Spleen (tissue), 11 donors: ENCODE measurements around the gene CUL1. TPM values are rescaled to one million over a fixed set of nuclear protein-coding genes. Genes with fewer than 3 reads are reported as not detected.

Experiments used
- DNase-seq: peaks from one replicate; pipeline ENCODE4 v3.0.0-alpha.2; 2020
- H3K27ac ChIP-seq, 8 donors: fragments of 200-600 bp; sonication (generic) in 7 of 8; 1 replicate in 4 of 8; 2 replicates in 4 of 8; pipeline versions ENCODE4 v1.5.0 to v1.8.0; 2016 to 2021; ENCODE audit warnings: inconsistent platforms in 4 of 8, mild to moderate bottlenecking in 4 of 8, moderate library complexity in 1 of 8
- H3K27me3 ChIP-seq, 7 donors: fragments of 200-600 bp; sonication (generic) in 6 of 7; replicated peaks in 1 of 7; 1 replicate in 4 of 7; 2 replicates in 3 of 7; pipeline versions ENCODE4 v1.5.0 to v1.8.0; 2016 to 2021; ENCODE audit warnings: inconsistent platforms in 3 of 7, mild to moderate bottlenecking in 1 of 7
- H3K36me3 ChIP-seq, 6 donors: fragments of 200-600 bp; sonication (generic) in 5 of 6; 1 replicate in 4 of 6; 2 replicates in 2 of 6; pipeline versions ENCODE4 v1.5.0 to v1.8.0; 2016 to 2021; ENCODE audit warnings: inconsistent platforms in 2 of 6
- H3K4me1 ChIP-seq, 6 donors: fragments of 200-600 bp; sonication (generic) in 5 of 6; 1 replicate in 3 of 6; 2 replicates in 3 of 6; pipeline versions ENCODE4 v1.5.0 to v1.8.0; 2016 to 2021; ENCODE audit warnings: inconsistent platforms in 3 of 6
- H3K4me3 ChIP-seq, 8 donors: fragments of 200-600 bp; sonication (generic) in 7 of 8; 1 replicate in 4 of 8; 2 replicates in 4 of 8; pipeline versions ENCODE4 v1.5.0 to v1.8.0; 2016 to 2021; ENCODE audit warnings: inconsistent platforms in 4 of 8, mild to moderate bottlenecking in 4 of 8, moderate library complexity in 2 of 8
- H3K9me3 ChIP-seq, 8 donors: fragments of 200-600 bp; sonication (generic) in 7 of 8; 1 replicate in 4 of 8; 2 replicates in 4 of 8; pipeline versions ENCODE4 v1.5.0 to v1.8.0; 2016 to 2021; ENCODE audit warnings: inconsistent platforms in 4 of 8
- POLR2A ChIP-seq, 3 donors: fragments of 450-650 bp; IDR thresholded peaks; one replicate each; pipeline ENCODE4 v1.5.1; 2017; ENCODE audit warnings: antibody characterized with exemption in 3 of 3, mild to moderate bottlenecking in 1 of 3
- POLR2AphosphoS5 ChIP-seq, 3 donors: sonication (generic); formaldehyde crosslinking; IDR thresholded peaks; one replicate each; pipeline ENCODE4 v1.5.1; 2017; ENCODE audit warnings: antibody characterized with exemption in 3 of 3
- WGBS, 5 donors: extraction: QIAGEN DNeasy Blood & Tissue Kit in 3 of 5; methylation state at CpG; one replicate each; pipeline versions ENCODE4 v1.1.5 to v1.1.7; 2013 to 2018; 5-methylcytosine and 5-hydroxymethylcytosine counted together
- intact Hi-C: fragments of 100-400 bp; cut with DNase I; formaldehyde crosslinking; loops from one replicate; pipeline ENCODE4 v1.15.0; 2023; ENCODE audit warnings: low total_unique reads
- polyA plus RNA-seq, 3 donors: library from polyadenylated mRNA; stranded (reverse); fragments of 200-250 nt; gene quantifications; one replicate each; pipeline ENCODE4 v1.2.1, GENCODE V29; 2013
- total RNA-seq, 7 donors: library from RNA; depleted of rRNA in 3 of 7; stranded (reverse); fragments of >200 nt in 3 of 7; fragmentation: NEBNext Ultra II Directional in 4 of 7; extraction: Animal tissue kit (Norgen Biotek cat#: 25700) in 4 of 7; gene quantifications; one replicate each; pipeline versions ENCODE4 v1.1.0 to v1.2.1, GENCODE V29; 2016 to 2021
- TF ChIP-seq, protein P1 (sequence below), 11 experiments: fragments of 200-600 bp in 7 of 11; fragments of 450-650 bp in 4 of 11; sonication (generic) in 4 of 11; IDR thresholded peaks in 8 of 11; conservative IDR thresholded peaks in 3 of 11; 1 replicate in 7 of 11; 2 replicates in 4 of 11; pipeline versions ENCODE4 v1.4.0 to v1.8.0; 2016 to 2021; ENCODE audit warnings: antibody characterized with exemption in 11 of 11, inconsistent platforms in 4 of 11, mild to moderate bottlenecking in 1 of 11
- donor health status: healthy with polysubstance abuse.
- donor health status: DM: no; HTN: no; CAD: no; lungs with moderate emphysema.
- donor health status: DM: no; HTN: no; CAD: no.
- donor health status: Bipolar disorder and iron deficiency.
- donor health status: healthy.
- donor health status: DM: no; HTN: no; CAD: no.
- donor health status: DM: yes; HTN: yes; CAD: no.

CUL1 gene
- total and polyA plus RNA-seq, 10 donors = 19.8 to 54.6 (median 42.7) TPM

DNA sequence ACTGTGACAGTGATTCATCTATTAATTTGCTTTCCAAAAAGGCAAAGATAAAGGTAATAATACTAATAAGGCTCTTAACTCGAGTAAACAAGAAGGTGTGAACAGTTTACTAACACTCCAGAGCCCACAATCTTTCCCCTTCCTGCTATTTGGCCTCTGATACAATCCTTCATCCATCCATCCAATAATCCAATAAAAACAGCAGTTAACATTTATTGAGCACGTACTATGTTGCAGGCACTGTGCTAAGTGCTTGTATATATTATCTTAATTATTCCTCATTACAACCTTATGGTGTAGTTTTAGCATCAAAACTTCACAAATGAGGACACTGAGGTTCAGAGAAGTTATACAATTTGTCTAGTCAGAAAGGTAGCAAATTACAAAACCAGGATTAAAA, 135.9 kb downstream of the CUL1 start:
- Histone ChIP-seq H3K27ac (no peak overlapping the region), H3K36me3 (peaks cover 0 to under 1% (median 0%) of the 10 kb centered on the region in 6 donors), H3K27me3 (no peaks in the 10 kb centered on the region), H3K4me1 (peaks cover 0 to 7% (median 3%) of the 10 kb centered on the region in 6 donors), H3K9me3 (no peaks in the 10 kb centered on the region), H3K4me3 (no peak overlapping the region)
- WGBS, 5 donors = 90 to 98% (median 93%) methylated on average over 2 of the region's 2 CpGs
- no peak for DNase-seq
- TF ChIP-seq, protein P1, sequence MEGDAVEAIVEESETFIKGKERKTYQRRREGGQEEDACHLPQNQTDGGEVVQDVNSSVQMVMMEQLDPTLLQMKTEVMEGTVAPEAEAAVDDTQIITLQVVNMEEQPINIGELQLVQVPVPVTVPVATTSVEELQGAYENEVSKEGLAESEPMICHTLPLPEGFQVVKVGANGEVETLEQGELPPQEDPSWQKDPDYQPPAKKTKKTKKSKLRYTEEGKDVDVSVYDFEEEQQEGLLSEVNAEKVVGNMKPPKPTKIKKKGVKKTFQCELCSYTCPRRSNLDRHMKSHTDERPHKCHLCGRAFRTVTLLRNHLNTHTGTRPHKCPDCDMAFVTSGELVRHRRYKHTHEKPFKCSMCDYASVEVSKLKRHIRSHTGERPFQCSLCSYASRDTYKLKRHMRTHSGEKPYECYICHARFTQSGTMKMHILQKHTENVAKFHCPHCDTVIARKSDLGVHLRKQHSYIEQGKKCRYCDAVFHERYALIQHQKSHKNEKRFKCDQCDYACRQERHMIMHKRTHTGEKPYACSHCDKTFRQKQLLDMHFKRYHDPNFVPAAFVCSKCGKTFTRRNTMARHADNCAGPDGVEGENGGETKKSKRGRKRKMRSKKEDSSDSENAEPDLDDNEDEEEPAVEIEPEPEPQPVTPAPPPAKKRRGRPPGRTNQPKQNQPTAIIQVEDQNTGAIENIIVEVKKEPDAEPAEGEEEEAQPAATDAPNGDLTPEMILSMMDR (IDR thresholded peaks at IDR 0.05 in 8 of 11, conservative IDR thresholded peaks at IDR 0.05 in 3 of 11) = no peak
- no peak for TF ChIP-seq POLR2A (IDR thresholded peaks at IDR 0.05)
- intact Hi-C loops = no loop called here

DNA sequence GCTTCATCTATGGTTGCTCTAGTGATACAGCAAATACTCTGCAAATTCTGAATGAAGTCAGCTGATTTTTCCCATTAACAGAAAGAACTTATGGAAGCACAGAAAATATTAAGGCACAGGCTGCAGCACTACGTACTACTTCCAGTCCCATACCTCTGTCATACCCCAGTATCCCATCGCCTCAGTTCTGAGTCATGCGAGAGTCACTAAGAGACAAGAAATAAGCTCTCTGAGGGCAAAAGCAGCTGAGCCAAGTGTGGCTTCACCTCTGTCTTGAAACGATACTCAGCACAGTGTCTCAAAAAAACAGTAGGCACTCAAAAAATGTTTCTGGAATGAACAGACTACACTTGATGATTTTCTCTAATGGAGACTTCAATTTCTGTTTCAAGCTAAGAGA, 137.2 kb downstream of the CUL1 start:
- WGBS, 5 donors = 93 to 99% (median 97%) methylated on average over 4 of the region's 4 CpGs
- TF ChIP-seq POLR2A (IDR thresholded peaks at IDR 0.05) (no peak), POLR2AphosphoS5 (IDR thresholded peaks at IDR 0.05) (no peak)
- TF ChIP-seq, protein P1 (IDR thresholded peaks at IDR 0.05 in 8 of 11, conservative IDR thresholded peaks at IDR 0.05 in 3 of 11) = no peak
- no peak for DNase-seq
- Histone ChIP-seq H3K36me3 (no peaks in the 10 kb centered on the region), H3K4me1 (peaks cover 0 to 18% (median 7%) of the 10 kb centered on the region in 6 donors), H3K4me3 (no peak overlapping the region), H3K9me3 (no peaks in the 10 kb centered on the region), H3K27me3 (no peaks in the 10 kb centered on the region), H3K27ac (no peak overlapping the region)
- intact Hi-C loops = no loop called here

DNA sequence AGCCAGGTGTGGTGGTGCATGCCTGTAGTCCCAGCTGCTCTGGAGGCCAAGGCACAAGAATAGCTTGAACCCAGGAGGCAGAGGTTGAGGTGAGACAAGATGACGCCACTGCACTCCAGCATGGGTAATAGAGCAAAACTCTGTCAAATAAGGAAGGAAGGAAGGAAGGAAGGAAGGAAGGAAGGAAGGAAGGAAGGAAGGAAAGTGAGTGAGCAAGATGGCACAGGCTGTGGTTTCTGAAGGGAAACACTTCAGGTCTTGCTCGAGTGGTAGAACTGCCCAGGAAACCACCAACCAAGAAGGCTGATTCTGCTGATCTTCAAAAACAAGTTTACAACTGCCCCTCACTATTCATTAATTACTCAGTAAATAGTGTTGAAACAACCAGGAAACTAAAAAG, 140.2 kb downstream of the CUL1 start:
- TF ChIP-seq, protein P1 (IDR thresholded peaks at IDR 0.05 in 8 of 11, conservative IDR thresholded peaks at IDR 0.05 in 3 of 11) = no peak
- no peak for TF ChIP-seq POLR2A (IDR thresholded peaks at IDR 0.05)
- no peak for TF ChIP-seq POLR2AphosphoS5 (IDR thresholded peaks at IDR 0.05)
- intact Hi-C loops = no loop called here
- no peaks in the 10 kb centered on the region for H3K9me3 ChIP-seq
- DNase-seq = no peak
- no peaks in the 10 kb centered on the region for H3K36me3 ChIP-seq
- H3K4me3 ChIP-seq = no peak overlapping the region
- H3K27me3 ChIP-seq = no peaks in the 10 kb centered on the region
- 17 to 45% (median 21%) methylated on average over 2 of the region's 2 CpGs for WGBS, 5 donors
- peak overlapping the region in 3 of 8 donors; percentile 17 to 50 (median 28) for H3K27ac ChIP-seq
- H3K4me1 ChIP-seq = peaks cover 0 to 18% (median 7%) of the 10 kb centered on the region in 6 donors

DNA sequence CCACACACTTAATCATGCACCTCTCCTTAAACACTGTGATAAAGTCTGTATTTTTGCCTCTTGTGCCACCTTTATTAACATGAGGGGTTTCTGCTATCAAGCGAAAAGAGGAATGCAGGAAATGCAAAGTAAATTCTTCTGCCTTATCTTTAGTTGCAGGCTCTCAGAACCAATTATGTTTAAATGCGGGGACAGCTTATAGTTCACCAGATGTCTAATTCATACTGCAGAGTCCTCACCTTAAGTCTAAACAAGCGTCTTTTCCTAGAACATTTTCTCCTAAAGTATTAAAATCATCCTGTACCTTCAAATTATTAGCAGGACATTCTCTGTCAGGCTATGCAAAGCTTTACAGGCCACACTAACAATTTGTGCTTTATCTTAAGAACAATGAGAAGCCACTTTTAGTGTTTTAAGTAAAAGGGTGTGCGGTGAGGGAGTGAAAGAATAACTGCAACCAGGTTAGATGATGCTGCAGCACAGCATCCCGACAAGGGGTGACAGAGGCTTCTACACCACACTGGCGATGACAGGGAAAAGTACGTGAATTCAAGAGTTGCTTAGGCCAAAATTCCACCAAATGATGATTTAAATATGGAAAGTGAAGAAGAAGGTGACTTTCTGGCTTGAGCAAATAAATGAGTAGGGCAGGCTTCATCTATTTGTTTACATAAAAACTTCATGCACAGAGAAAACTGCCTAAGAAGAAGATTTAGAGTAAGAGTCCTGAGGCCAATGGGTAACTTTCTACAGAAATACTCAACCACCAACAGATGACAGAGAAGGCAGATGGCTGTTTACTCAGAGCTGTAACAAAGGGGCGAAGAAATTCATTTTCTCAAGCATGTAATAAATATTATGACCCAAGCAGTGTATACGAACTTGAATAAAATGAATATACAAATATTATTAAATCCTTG, 149.4 kb downstream of the CUL1 start:
- no peak overlapping the region for H3K27ac ChIP-seq
- no peaks in the 10 kb centered on the region for H3K36me3 ChIP-seq
- TF ChIP-seq, protein P1 (IDR thresholded peaks at IDR 0.05 in 8 of 11, conservative IDR thresholded peaks at IDR 0.05 in 3 of 11) = no peak
- TF ChIP-seq POLR2AphosphoS5 (IDR thresholded peaks at IDR 0.05) (no peak), POLR2A (IDR thresholded peaks at IDR 0.05) (no peak)
- H3K27me3 ChIP-seq = no peaks in the 10 kb centered on the region
- no peak overlapping the region for H3K4me3 ChIP-seq
- no peak for DNase-seq
- peaks cover 0 to 25% (median 5%) of the 10 kb centered on the region in 6 donors for H3K4me1 ChIP-seq
- no peaks in the 10 kb centered on the region for H3K9me3 ChIP-seq
- 78 to 84% (median 80%) methylated on average over 9 of the region's 9 CpGs for WGBS, 5 donors
- intact Hi-C loops = no loop called here
